Iris pigment epithelial cell (primary cell): ENCODE results near the gene DUSP5.

ENCODE experiments used
- DNase-seq: peaks from one replicate; pipeline ENCODE4 v3.0.0-alpha.2; 2011; ENCODE audit warnings: low read depth

Gene DUSP5

GRCh38 chr10:110480387-110480786, 17.3 kb upstream of the DUSP5 start:
- DNase-seq = no peak

- peak; percentile 12 for DNase-seq
These were observed 15.8 kb upstream of the DUSP5 start for GRCh38 chr10:110481919-110482318.

- DNase-seq = no peak
These were observed 14.1 kb upstream of the DUSP5 start for GRCh38 chr10:110483633-110484032.

- DNase-seq = no peak
These were observed 12.2 kb upstream of the DUSP5 start for GRCh38 chr10:110485541-110485940.

GRCh38 chr10:110486680-110487410, 10.9 kb upstream of the DUSP5 start:
- peak; percentile 11 for DNase-seq

- peak; percentile 73 for DNase-seq
These were observed 10.0 kb upstream of the DUSP5 start for GRCh38 chr10:110487411-110488331.

- DNase-seq = no peak
These were observed 9.4 kb upstream of the DUSP5 start for GRCh38 chr10:110488332-110488681.

GRCh38 chr10:110488940-110489339, 8.8 kb upstream of the DUSP5 start:
- no peak for DNase-seq

- DNase-seq = no peak
These were observed 7.1 kb upstream of the DUSP5 start for GRCh38 chr10:110490640-110491039.

- peak; percentile 62 for DNase-seq
These were observed 6.4 kb upstream of the DUSP5 start for GRCh38 chr10:110491346-110491745.

- DNase-seq = peak; percentile 14
These were observed 5.5 kb upstream of the DUSP5 start for GRCh38 chr10:110492069-110492822.

GRCh38 chr10:110493832-110494426, 3.8 kb upstream of the DUSP5 start:
- peak; percentile 53 for DNase-seq

- DNase-seq = peak; percentile 29
These were observed 3.2 kb upstream of the DUSP5 start for GRCh38 chr10:110494532-110494931.

- peak; percentile 99 for DNase-seq
These were observed 1.8 kb upstream of the DUSP5 start for GRCh38 chr10:110495731-110496552.

- DNase-seq = no peak
These were observed 912 bp upstream of the DUSP5 start for GRCh38 chr10:110496553-110497437.

- DNase-seq = peak; percentile 60
These were observed 627 bp downstream of the DUSP5 start for GRCh38 chr10:110498087-110498981.

GRCh38 chr10:110498982-110499795, 1.5 kb downstream of the DUSP5 start:
- DNase-seq = peak; percentile 62
